ENCODE measurements around the gene CALY. TPM values are rescaled to one million over a fixed set of nuclear protein-coding genes. Genes with fewer than 3 reads are reported as not detected.
"Not testable (repeated sequence)": the region's sequence is repeated elsewhere in the genome, so short reads cannot be mapped to it uniquely, and the experiment has no call there.

Gene CALY
- total and polyA plus RNA-seq, 4 experiments from 2014 or later, result 1.4 to 7.2 (median 4.3) TPM

DNA sequence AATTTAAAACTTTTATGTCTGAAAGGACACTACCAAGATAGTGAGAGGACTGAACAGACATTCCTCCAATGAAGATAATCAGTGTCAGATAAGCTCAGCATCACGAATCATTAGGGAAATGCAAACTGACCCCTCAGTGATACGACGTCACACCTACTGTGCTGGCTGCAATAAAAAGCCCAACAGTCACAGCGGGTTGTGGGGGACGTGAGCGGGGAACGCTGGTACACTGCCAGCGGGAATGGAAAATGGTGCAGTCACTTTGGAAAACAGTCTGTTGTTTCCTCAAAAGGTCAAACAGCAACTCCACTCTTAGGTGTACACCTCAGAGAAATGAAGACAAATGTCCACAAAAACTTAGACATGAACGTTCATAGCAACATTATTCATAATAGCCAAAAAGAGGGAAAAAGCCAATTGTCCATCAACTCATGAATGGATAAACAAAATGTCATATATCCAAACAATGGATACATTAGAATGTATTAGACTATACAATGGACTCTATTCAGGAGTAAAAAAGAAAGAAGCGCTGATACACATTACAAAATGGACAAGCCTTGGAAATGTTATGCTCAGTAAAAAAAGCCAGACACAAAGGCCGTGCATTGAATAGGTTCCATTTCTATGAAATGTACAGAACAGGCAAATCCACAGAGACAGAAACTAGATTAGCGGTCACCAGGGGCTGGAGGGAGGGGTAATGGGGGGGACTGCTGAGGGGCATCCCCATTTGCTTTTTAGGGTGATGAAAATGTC, 38.8 kb upstream of the CALY start:
- intact Hi-C loops (cut with micrococcal nuclease), result no loop called here
- CTCF ChIA-PET (ENCODE audit: partially characterized antibody), result interaction anchor here (1.4 kb wide), 1 partner anchor 14 kb away, joined by 6 read pairs; no protein-coding TSS in a partner anchor

DNA sequence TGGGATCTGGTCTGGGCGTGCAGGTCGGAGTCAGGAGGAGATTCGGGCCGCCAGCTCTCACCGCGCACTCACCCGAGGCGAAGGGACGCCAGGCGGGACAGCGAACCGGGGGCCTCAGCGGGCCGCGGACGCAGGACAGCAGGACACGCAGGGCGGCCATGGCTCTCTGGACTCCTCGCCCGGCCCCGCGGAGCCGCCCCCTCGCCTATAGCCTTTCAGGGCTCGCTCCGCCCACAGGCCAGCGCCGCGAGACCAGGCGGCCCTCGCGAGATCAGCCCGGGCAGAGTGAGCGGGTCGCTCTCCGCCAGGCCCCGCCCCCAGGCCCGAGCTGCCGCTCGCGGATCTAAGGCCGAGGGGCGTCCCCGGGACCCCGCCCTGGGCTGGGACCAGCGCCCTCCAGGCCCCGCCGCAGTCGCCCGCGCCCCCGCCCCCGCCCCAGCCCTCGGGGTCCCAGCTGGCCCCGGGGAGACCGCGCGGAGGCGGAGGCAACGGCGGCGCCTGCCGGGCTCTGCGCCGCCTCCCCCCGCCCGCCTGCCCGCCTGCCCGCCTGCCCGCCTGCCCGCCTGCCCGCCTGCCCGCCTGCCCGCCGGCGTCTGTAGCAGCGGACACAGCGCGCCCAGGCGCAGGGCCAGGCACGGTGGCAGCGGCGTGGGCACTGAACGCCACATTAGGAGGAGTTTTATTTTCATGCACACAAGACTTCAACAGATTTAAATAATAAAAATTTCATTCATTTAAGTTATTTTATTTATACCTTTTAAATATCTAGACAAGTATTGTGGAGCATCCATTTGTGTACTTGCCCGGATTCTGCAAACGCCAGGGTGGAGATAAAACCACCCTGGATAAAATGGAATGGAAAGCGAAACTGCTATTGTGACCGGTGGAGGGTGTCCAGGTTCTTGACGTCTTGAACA, 36.7 kb upstream of the CALY start, which contains the start of gene ECHS1:
Gene ECHS1 (minus strand): TSS at position 181 of the 917 bp plus-strand sequence. CDS start 21 bp downstream, at position 160.
- H3K4me3 Mint-ChIP-seq, result peak within 1 kb of the TSS; percentile 69 to 86 (median 82)
- intact Hi-C loops (cut with micrococcal nuclease), result loop anchor here (1.0 to 2.0 kb wide), 4 partner anchors 15 to 64 kb away; partner anchors contain the start of genes FUOM and MTG1
- H3K27me3 Mint-ChIP-seq, result no peaks in the 10 kb centered on the region
- peaks cover 12 to 20% of the 10 kb centered on the region in 2 donors for H3K36me3 Mint-ChIP-seq
- Histone ChIP-seq H3K27ac (ENCODE audit: low read depth, low read length) (peak within 1 kb of the TSS; percentile 51), H3K4me3 (ENCODE audit: low read length in 2 of 2) (peak within 1 kb of the TSS in 1 of 2 donors; percentile 63), H3K36me3 (ENCODE audit: insufficient read depth, low read length) (peaks cover 15% of the 10 kb centered on the region), H3K27me3 (ENCODE audit: insufficient read depth, low read length) (no peaks in the 10 kb centered on the region), H3K9me3 (ENCODE audit: control insufficient read depth in 1 of 2, low read length in 2 of 2) (no peaks in the 10 kb centered on the region), H3K4me1 (ENCODE audit: insufficient read depth, low read length) (peaks cover 18% of the 10 kb centered on the region)
- no peaks in the 10 kb centered on the region for H3K9me3 Mint-ChIP-seq
- ChIA-PET POLR2A (ENCODE audit: partially characterized antibody) (interaction anchor here (0.6 to 1.4 kb wide), 8 partner anchors 12 to 1399 kb away, joined by 3 to 18 read pairs (median 4); no protein-coding TSS in a partner anchor), CTCF (ENCODE audit: partially characterized antibody) (interaction anchor here (0.7 to 1.7 kb wide), 2 partner anchors 44 to 127 kb away, joined by 3 to 6 read pairs; no protein-coding TSS in a partner anchor)
- peaks cover 2 to 24% (median 14%) of the 10 kb centered on the region in 4 donors for H3K4me1 Mint-ChIP-seq
- peak; percentile 90 to 95 (median 91) for DNase-seq
- H3K27ac Mint-ChIP-seq, result peak within 1 kb of the TSS in 6 of 7 donors; percentile 13 to 90 (median 78)

More for the DNA sequence above, 38.8 kb upstream of the CALY start:
- POLR2A ChIA-PET (ENCODE audit: partially characterized antibody), result interaction anchor here (1.6 to 5.9 kb wide), 2 partner anchors 9 to 15 kb away, joined by 4 to 68 read pairs; no protein-coding TSS in a partner anchor
- H3K4me1 ChIP-seq (ENCODE audit: insufficient read depth, low read length), result peaks cover 24% of the 10 kb centered on the region
- no peaks in the 10 kb centered on the region for H3K9me3 ChIP-seq (ENCODE audit: control insufficient read depth in 1 of 2, low read length in 2 of 2)
- H3K27ac ChIP-seq (ENCODE audit: low read depth, low read length), result no peak overlapping the region
- H3K36me3 Mint-ChIP-seq, result peaks cover 0 to 4% of the 10 kb centered on the region in 2 donors
- no peaks in the 10 kb centered on the region for H3K9me3 Mint-ChIP-seq
- peak overlapping the region in 5 of 8 donors; percentile 28 to 78 (median 44) for H3K4me3 Mint-ChIP-seq
- H3K4me1 Mint-ChIP-seq, result peaks cover 2 to 24% (median 12%) of the 10 kb centered on the region in 4 donors
- H3K27me3 ChIP-seq (ENCODE audit: insufficient read depth, low read length), result no peaks in the 10 kb centered on the region
- peaks cover 2% of the 10 kb centered on the region for H3K36me3 ChIP-seq (ENCODE audit: insufficient read depth, low read length)
- no peak for DNase-seq
- peak overlapping the region in 2 of 7 donors; percentile 41 to 75 for H3K27ac Mint-ChIP-seq
- no peak overlapping the region for H3K4me3 ChIP-seq (ENCODE audit: low read length in 2 of 2)
- no peaks in the 10 kb centered on the region for H3K27me3 Mint-ChIP-seq

GRCh38 chr10:133372507-133372906, 35.8 kb upstream of the CALY start:
- intact Hi-C loops (cut with micrococcal nuclease), result loop anchor here (2.0 kb wide), 1 partner anchor 16 kb away; no protein-coding TSS in a partner anchor
- H3K27ac Mint-ChIP-seq, result no peak overlapping the region
- no peaks in the 10 kb centered on the region for H3K9me3 Mint-ChIP-seq
- H3K36me3 ChIP-seq (ENCODE audit: insufficient read depth, low read length), result peaks cover 15% of the 10 kb centered on the region
- ChIA-PET CTCF (ENCODE audit: partially characterized antibody) (interaction anchor here (0.7 to 1.7 kb wide), 2 partner anchors 43 to 128 kb away, joined by 3 to 6 read pairs; no protein-coding TSS in a partner anchor), POLR2A (ENCODE audit: partially characterized antibody) (interaction anchor here (1.2 to 1.4 kb wide), 4 partner anchors 11 to 114 kb away, joined by 3 to 18 read pairs (median 6); no protein-coding TSS in a partner anchor)
- no peak overlapping the region for H3K4me3 ChIP-seq (ENCODE audit: low read length in 2 of 2)
- H3K27ac ChIP-seq (ENCODE audit: low read depth, low read length), result no peak overlapping the region
- peak overlapping the region in 7 of 8 donors; percentile 61 to 81 (median 77) for H3K4me3 Mint-ChIP-seq
- no peaks in the 10 kb centered on the region for H3K9me3 ChIP-seq (ENCODE audit: control insufficient read depth in 1 of 2, low read length in 2 of 2)
- DNase-seq, result no peak
- H3K4me1 Mint-ChIP-seq, result peaks cover 2 to 24% (median 14%) of the 10 kb centered on the region in 4 donors
- H3K27me3 Mint-ChIP-seq, result no peaks in the 10 kb centered on the region
- peaks cover 11% of the 10 kb centered on the region for H3K4me1 ChIP-seq (ENCODE audit: insufficient read depth, low read length)
- H3K36me3 Mint-ChIP-seq, result peaks cover 17 to 26% of the 10 kb centered on the region in 2 donors
- no peaks in the 10 kb centered on the region for H3K27me3 ChIP-seq (ENCODE audit: insufficient read depth, low read length)

GRCh38 chr10:133370030-133370786, 33.5 kb upstream of the CALY start:
- ChIA-PET CTCF (ENCODE audit: partially characterized antibody) (interaction anchor here (1.2 kb wide), 1 partner anchor 41 kb away, joined by 3 read pairs; no protein-coding TSS in a partner anchor), POLR2A (ENCODE audit: partially characterized antibody) (interaction anchor here (0.7 to 1.0 kb wide), 2 partner anchors 18 to 19 kb away, joined by 3 read pairs; no protein-coding TSS in a partner anchor)
- no peak overlapping the region for H3K27ac Mint-ChIP-seq
- H3K9me3 Mint-ChIP-seq, result no peaks in the 10 kb centered on the region
- H3K4me1 Mint-ChIP-seq, result peaks cover 2 to 17% (median 7%) of the 10 kb centered on the region in 4 donors
- no peak for DNase-seq
- Histone ChIP-seq H3K4me3 (ENCODE audit: low read length in 2 of 2) (no peak overlapping the region), H3K27ac (ENCODE audit: low read depth, low read length) (no peak overlapping the region), H3K27me3 (ENCODE audit: insufficient read depth, low read length) (no peaks in the 10 kb centered on the region), H3K36me3 (ENCODE audit: insufficient read depth, low read length) (peaks cover 15% of the 10 kb centered on the region), H3K9me3 (ENCODE audit: control insufficient read depth in 1 of 2, low read length in 2 of 2) (no peaks in the 10 kb centered on the region), H3K4me1 (ENCODE audit: insufficient read depth, low read length) (peaks cover 11% of the 10 kb centered on the region)
- peaks cover 17 to 31% of the 10 kb centered on the region in 2 donors for H3K36me3 Mint-ChIP-seq
- H3K27me3 Mint-ChIP-seq, result no peaks in the 10 kb centered on the region
- intact Hi-C loops (cut with micrococcal nuclease), result no loop called here
- H3K4me3 Mint-ChIP-seq, result peak overlapping the region in 4 of 8 donors; percentile 9 to 62 (median 48)

GRCh38 chr10:133368153-133368552, 31.5 kb upstream of the CALY start:
- Mint-ChIP-seq H3K27me3 (no peaks in the 10 kb centered on the region), H3K4me3 (no peak overlapping the region), H3K36me3 (peaks cover 23 to 37% of the 10 kb centered on the region in 2 donors), H3K27ac (peak overlapping the region in 1 of 7 donors; percentile 77), H3K9me3 (no peaks in the 10 kb centered on the region), H3K4me1 (peaks cover 0 to 12% (median 3%) of the 10 kb centered on the region in 4 donors)
- Histone ChIP-seq H3K4me1 (ENCODE audit: insufficient read depth, low read length) (peaks cover 6% of the 10 kb centered on the region), H3K9me3 (ENCODE audit: control insufficient read depth in 1 of 2, low read length in 2 of 2) (no peaks in the 10 kb centered on the region), H3K27ac (ENCODE audit: low read depth, low read length) (no peak overlapping the region), H3K27me3 (ENCODE audit: insufficient read depth, low read length) (no peaks in the 10 kb centered on the region), H3K36me3 (ENCODE audit: insufficient read depth, low read length) (peaks cover 15% of the 10 kb centered on the region), H3K4me3 (ENCODE audit: low read length in 2 of 2) (no peak overlapping the region)
- no peak for DNase-seq
- POLR2A ChIA-PET (ENCODE audit: partially characterized antibody), result interaction anchor here (1.0 kb wide), 1 partner anchor 33 kb away, joined by 7 read pairs; the partner anchor contains the start of gene CALY
- CTCF ChIA-PET (ENCODE audit: partially characterized antibody), result interaction anchor here (1.0 kb wide), 1 partner anchor 38 kb away, joined by 3 read pairs; no protein-coding TSS in a partner anchor
- intact Hi-C loops (cut with micrococcal nuclease), result no loop called here

DNA sequence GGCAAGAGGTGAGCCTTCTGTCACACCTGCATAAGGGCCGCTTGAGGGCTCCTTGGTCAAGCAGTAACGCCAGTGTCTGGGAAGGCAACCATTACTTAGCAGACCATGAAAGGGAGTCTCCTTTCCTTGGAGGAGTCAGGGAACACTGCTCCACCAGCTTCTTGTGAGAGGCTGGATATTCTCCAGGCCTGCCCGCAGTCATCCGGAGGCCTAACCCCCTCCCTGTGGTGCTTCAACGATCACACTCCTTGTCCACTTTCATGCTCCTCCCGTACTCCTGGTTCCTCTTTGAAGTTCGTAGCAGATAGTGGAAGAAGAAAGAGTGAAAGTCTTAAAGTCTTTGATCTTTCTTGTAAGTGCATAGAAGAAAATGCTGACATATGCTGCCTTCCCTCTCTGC, 30.8 kb upstream of the CALY start:
- H3K27ac Mint-ChIP-seq; H3K27ac ChIP-seq (ENCODE audit: low read depth, low read length); DNase-seq; H3K27me3 ChIP-seq (ENCODE audit: insufficient read depth, low read length); CTCF ChIA-PET (ENCODE audit: partially characterized antibody); H3K27me3 Mint-ChIP-seq; intact Hi-C loops (cut with micrococcal nuclease); H3K4me3 Mint-ChIP-seq; H3K4me1 ChIP-seq (ENCODE audit: insufficient read depth, low read length); H3K4me3 ChIP-seq (ENCODE audit: low read length in 2 of 2); H3K9me3 Mint-ChIP-seq; POLR2A ChIA-PET (ENCODE audit: partially characterized antibody); H3K9me3 ChIP-seq (ENCODE audit: control insufficient read depth in 1 of 2, low read length in 2 of 2): not testable (repeated sequence)
- peaks cover 15% of the 10 kb centered on the region for H3K36me3 ChIP-seq (ENCODE audit: insufficient read depth, low read length)
- H3K4me1 Mint-ChIP-seq, result peaks cover 0 to 12% (median 3%) of the 10 kb centered on the region in 4 donors
- peaks cover 23 to 37% of the 10 kb centered on the region in 2 donors for H3K36me3 Mint-ChIP-seq
